GM19035 (cell line): ENCODE measurements around the gene CA5A.
"Not testable (repeated sequence)": the region's sequence is repeated elsewhere in the genome, so short reads cannot be mapped to it uniquely, and the experiment has no call there.

Experiments used
- ATAC-seq: cut with Tn5 transposase; IDR thresholded peaks from one replicate; pipeline ENCODE4 v1.9.1; 2021; ENCODE audit not compliant: unreplicated experiment

CA5A gene

DNA sequence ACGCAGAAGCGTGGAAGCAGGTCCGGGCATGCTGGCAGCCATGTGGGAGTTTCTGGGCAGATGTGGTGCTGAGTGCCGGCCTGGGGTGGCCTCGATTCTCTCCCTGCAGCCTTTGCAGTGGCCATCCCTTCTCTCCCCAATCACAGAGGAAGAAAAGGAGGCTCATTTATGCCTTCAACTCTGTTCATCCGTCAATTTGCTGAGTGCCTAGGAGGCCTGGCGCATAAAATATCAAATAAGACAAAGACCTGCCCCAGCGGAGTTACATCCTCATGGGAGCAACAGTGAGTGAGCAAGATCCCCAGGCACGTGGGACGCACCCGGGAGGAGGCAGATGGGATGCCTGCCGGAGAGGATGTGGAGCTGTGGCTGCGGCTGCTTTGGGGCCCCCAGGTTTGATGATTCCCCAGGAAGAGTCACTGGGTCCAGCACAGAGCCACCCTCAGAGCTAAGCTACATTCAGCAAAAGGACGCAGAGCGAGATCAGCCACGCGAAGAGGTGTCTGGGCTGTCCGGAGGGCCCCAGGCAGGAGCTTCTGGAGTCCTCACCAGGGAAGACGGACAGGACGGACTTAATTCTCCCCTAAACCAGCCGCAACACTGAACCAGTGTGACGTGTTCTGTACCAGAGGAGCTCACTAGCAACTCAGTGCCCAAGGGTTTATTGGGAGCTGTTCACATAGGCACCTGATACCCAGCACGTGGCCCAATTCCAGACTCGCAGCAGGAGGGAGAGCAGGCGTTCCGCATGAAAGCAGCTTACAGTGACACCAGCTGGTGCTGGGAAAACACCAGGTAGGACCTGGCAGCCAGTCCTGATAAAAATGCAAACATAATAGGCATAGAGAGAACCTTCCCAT, 11.3 kb downstream of the CA5A start:
- no peak for ATAC-seq

- peak; percentile 60 for ATAC-seq
Measured at GRCh38 chr16:87924041-87924810, 12.1 kb downstream of the CA5A start.

GRCh38 chr16:87922250-87922871, 14.0 kb downstream of the CA5A start:
- ATAC-seq: no peak

GRCh38 chr16:87921236-87921773, 15.0 kb downstream of the CA5A start:
- ATAC-seq: no peak

DNA sequence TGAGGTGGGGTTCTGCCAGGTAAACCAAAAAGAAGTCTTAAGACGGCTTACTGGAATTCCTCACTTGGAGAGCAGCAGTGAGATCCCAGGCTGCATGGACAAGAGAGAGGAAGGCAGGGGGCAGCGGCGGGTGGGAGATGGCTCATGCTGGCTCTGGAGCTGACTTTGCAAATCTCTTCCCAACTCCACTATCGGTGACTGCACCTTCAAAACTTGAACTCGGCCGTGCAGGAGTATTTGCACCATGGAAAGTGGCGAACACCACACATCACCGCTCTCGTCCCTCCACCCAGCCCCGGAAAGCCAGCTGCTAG, 16.7 kb downstream of the CA5A start:
- no peak for ATAC-seq

DNA sequence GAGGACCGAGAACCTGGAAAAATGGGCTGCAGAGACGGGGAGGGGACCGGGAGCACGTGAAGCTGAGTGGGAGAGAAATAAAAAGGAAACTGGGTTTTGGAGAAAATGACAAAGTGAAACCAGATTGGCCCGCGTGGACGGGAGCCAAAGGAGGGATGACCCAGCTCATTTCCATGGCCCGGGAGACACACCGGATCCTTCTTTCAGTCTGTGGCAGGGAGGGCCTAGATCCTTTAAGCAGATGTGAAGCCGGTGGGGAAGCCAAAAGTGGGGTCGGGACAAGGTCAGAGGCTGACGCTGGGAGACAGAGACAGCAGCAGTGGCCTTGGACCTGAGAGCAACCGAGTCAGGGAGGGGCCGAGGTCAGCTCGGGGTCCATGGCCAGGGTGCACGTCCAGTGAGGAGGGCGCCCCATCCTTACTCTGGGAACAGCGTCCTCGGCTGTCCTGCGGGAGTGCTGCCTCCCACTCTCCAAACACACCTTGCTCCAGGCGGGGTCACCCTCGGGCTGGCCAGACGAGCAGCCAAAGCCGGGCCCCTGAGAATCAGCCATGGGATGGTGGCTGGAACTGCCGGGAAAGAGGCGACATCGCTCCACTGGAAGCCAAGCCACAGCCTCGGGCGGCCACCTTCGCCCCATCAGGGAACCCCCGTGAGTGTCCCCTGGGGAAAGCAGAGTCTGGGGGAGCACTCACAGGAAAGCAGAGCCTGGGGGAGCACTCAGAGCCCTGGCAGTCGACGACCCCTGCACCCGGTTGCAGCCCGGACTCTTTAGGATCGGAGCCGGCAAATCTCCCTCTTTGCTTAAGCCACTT, 17.3 kb downstream of the CA5A start:
- ATAC-seq: no peak

GRCh38 chr16:87918338-87918737, 18.0 kb downstream of the CA5A start:
- ATAC-seq: no peak

GRCh38 chr16:87917503-87917902, 18.8 kb downstream of the CA5A start:
- no peak for ATAC-seq

DNA sequence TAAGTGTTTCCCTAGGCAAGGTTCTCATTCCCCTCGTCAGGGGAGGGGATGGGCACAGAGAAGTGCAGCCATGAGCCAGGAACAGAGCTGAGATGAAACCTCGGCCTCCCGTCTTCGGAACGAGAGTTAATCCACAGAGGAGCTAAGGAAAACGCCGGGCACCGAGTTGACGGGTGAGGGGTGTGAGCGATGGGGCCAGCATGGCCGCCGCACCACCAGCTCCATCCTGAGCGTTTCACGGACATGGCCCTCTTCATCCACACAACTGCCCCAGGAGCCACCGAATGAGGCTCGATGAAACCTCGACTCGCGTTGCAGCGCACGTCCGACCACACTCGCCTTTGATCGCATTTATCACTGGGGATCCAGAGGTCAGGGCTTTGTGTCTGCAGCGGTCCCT, 21.5 kb downstream of the CA5A start:
- no peak for ATAC-seq

- ATAC-seq: not testable (repeated sequence)
Measured at GRCh38 chr16:87914021-87914725, 22.2 kb downstream of the CA5A start.

DNA sequence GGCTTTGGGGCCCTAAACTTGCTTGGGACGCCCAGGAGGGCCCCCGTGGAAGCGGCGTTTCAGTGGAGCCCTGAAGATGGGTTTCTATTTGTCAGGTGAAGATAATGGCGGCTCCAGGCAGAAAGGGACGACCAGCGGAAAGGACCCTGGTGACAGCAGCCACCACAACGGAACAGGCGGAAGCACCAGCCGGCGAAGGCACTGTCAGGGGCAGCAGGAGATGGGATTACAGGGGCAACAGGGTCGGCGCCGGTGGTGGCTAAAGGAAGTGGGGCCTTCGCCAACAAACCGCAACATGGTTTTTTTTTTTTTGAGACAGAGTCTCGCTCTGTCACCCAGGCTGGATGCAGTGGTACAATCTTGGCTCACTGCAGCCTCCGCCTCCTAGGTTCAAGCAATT, 23.6 kb downstream of the CA5A start:
- not testable (repeated sequence) for ATAC-seq

GRCh38 chr16:87911106-87911763, 25.1 kb downstream of the CA5A start:
- ATAC-seq: not testable (repeated sequence)

DNA sequence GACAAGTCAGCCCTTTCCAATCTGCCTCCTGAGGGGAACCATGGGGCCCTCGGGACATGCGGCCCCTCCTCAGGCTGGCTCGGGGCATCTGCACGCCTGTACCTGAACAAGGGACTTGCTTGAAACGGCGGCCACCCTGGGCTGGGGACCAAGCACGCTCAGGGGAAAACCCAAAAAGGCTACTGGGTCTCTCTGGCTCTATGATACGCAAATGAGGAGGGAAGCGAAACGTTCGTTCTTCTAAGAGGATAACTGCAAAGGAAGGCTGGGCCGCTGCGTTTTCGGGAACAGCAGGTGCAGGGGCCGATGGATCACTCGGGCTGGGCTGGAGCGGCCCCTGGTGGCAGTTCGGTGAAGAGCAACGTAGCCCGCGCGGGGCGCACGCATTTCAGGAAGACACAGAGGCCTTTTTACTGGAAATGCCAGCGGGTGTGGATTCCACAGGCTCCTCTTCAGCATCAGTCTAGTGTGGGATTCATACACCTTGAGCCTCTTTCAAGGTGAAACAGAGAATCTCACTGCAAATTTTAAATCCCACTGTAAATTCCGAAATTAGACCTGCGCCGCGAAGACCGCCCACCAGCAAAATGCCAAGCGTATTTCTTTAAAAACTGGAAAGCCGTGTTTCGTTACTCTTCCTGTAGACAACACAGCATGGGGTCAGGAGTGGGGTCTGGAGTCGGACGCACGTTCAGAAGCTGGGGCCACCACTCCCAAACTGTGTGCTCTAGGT, 27.0 kb downstream of the CA5A start:
- peak; percentile 79 for ATAC-seq

DNA sequence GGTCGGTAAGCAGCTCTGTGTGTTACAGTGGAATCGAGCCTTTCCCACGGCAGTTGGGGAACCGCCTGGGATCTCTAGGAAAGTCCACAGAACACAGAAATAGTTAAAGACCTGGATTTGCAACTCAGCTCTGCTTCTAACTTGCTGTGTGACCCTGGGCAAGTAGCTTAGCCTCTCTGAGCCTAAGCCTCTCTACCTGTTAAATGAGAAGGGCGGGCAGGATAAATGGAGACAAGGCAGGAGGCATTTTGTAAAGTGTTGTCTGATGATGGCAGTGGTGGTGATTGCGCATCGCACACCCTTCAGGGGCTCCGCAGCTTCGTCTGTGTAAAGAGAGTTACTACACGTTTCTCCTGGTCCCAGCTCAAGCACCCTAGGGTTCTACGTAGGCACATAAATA, 28.2 kb downstream of the CA5A start:
- not testable (repeated sequence) for ATAC-seq

DNA sequence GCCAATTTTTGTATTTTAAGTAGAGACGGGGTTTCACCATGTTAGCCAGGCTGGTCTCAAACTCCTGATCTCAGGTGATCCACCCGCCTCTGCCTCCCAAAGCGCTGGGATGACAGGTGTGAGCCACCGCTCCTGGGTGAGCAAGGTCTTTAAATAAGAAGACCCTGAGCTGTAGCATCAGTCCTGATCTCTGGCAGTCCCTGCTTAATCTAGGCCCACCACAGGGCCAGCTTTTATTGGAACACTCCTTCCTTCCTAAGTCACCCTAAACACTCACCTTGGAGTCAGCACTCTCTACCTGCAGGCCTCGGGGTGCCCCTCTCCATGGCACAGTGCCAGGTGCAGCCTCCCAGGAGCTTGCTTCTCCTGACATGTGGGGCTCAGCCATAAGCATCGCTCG, 30.8 kb downstream of the CA5A start:
- ATAC-seq: not testable (repeated sequence)

GRCh38 chr16:87904963-87905362, 31.4 kb downstream of the CA5A start:
- not testable (repeated sequence) for ATAC-seq

DNA sequence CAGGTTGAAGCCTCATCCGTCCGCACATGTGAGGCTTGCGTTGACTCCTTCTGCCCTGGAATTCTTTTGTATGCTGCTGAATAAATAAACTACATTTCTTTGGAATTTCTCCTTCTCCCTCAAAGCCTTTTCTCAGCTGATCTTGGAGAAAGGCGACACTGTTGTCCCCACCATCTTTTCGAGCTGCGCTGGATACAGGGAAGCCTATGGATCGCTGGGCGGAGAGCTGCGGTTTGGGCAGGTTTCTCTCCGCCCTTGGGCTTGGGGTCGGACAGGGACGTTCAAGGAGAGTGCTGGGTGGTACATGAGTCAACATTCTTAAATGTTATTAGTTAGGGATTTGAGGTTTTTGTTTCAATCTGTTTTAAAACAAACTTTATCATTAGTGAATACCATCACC, 35.8 kb downstream of the CA5A start:
- ATAC-seq: not testable (repeated sequence)

GRCh38 chr16:87897521-87898505, 38.5 kb downstream of the CA5A start:
- no peak for ATAC-seq
